D341Med (cell line): ENCODE results near the gene MICAL3.
"Not testable (repeated sequence)": the region's sequence is repeated elsewhere in the genome, so short reads cannot be mapped to it uniquely, and the experiment has no call there.

Experiments used
- DNase-seq: peaks from one replicate; pipeline ENCODE4 v3.0.0; 2012; ENCODE audit warnings: low spot score

Gene MICAL3

GRCh38 chr22:17997456-17997855 lies 26.9 kb downstream of the MICAL3 start:
- DNase-seq, result no peak

GRCh38 chr22:17995256-17995655 lies 29.1 kb downstream of the MICAL3 start:
- not testable (repeated sequence) for DNase-seq

- DNase-seq, result no peak
These were observed 29.8 kb downstream of the MICAL3 start for GRCh38 chr22:17994424-17995108.

GRCh38 chr22:17992976-17993375 lies 31.4 kb downstream of the MICAL3 start:
- DNase-seq, result not testable (repeated sequence)

- DNase-seq, result not testable (repeated sequence)
These were observed 32.4 kb downstream of the MICAL3 start for GRCh38 chr22:17991992-17992391.

GRCh38 chr22:17990942-17991341 lies 33.4 kb downstream of the MICAL3 start:
- no peak for DNase-seq

GRCh38 chr22:17990147-17990546 lies 34.2 kb downstream of the MICAL3 start:
- DNase-seq, result no peak

- DNase-seq, result no peak
These were observed 35.4 kb downstream of the MICAL3 start for GRCh38 chr22:17988800-17989513.

GRCh38 chr22:17985606-17986005 lies 38.8 kb downstream of the MICAL3 start:
- no peak for DNase-seq

- not testable (repeated sequence) for DNase-seq
These were observed 39.3 kb downstream of the MICAL3 start for GRCh38 chr22:17985071-17985470.

GRCh38 chr22:17984114-17984513 lies 40.2 kb downstream of the MICAL3 start:
- DNase-seq, result peak; percentile 56

- no peak for DNase-seq
These were observed 41.7 kb downstream of the MICAL3 start for GRCh38 chr22:17982572-17983141.

- no peak for DNase-seq
These were observed 42.9 kb downstream of the MICAL3 start for GRCh38 chr22:17981497-17981896.

GRCh38 chr22:17980638-17981051 lies 43.7 kb downstream of the MICAL3 start:
- peak; percentile 77 for DNase-seq

- DNase-seq, result no peak
These were observed 44.3 kb downstream of the MICAL3 start for GRCh38 chr22:17980015-17980590.

GRCh38 chr22:17978027-17978426 lies 46.3 kb downstream of the MICAL3 start:
- DNase-seq, result no peak

GRCh38 chr22:17977371-17977770 lies 47.0 kb downstream of the MICAL3 start:
- DNase-seq, result no peak

GRCh38 chr22:17976121-17976520 lies 48.2 kb downstream of the MICAL3 start:
- no peak for DNase-seq

- DNase-seq, result no peak
These were observed 49.5 kb downstream of the MICAL3 start for GRCh38 chr22:17974703-17975372.

GRCh38 chr22:17974087-17974486 lies 50.3 kb downstream of the MICAL3 start:
- no peak for DNase-seq

GRCh38 chr22:17973217-17973616 lies 51.1 kb downstream of the MICAL3 start:
- DNase-seq, result no peak
